ENCODE data around the gene HACL1. TPM values are rescaled to one million over a fixed set of nuclear protein-coding genes. Genes with fewer than 3 reads are reported as not detected.

HACL1 gene
- total and polyA plus RNA-seq, 2 donors from 2014 or later, result 25.3 to 27.1 TPM

GRCh38 chr3:15513810-15514662 lies 87.3 kb downstream of the HACL1 start:
- no peak overlapping the region for H3K4me3 ChIP-seq (ENCODE audit: low read length in 3 of 3)
- H3K36me3 ChIP-seq (ENCODE audit: control insufficient read depth in 2 of 3, insufficient read depth in 3 of 3, low read length in 3 of 3), result no peaks in the 10 kb centered on the region
- H3K9me3 ChIP-seq (ENCODE audit: control insufficient read depth in 2 of 3, insufficient read depth in 1 of 3, low read length in 3 of 3), result no peaks in the 10 kb centered on the region
- no peaks in the 10 kb centered on the region for H3K27me3 ChIP-seq (ENCODE audit: control insufficient read depth, insufficient read depth, low read length)
- H3K9ac ChIP-seq (ENCODE audit: low read length in 3 of 3), result no peak overlapping the region
- FAIRE-seq, result no peak
- DNase-seq, result peak in 1 of 5 donors; percentile 33
- intact Hi-C loops (cut with DNase I), result no loop called here
- no peak for TF ChIP-seq CTCF (IDR thresholded peaks at IDR 0.05; ENCODE audit: borderline replicate concordance, extremely low read depth, insufficient read depth)
- no peak overlapping the region for H3K27ac ChIP-seq (ENCODE audit: low read depth in 2 of 2, low read length in 2 of 2)
- H3K4me1 ChIP-seq (ENCODE audit: control insufficient read depth in 2 of 3, insufficient read depth in 2 of 3, low read depth in 1 of 3, low read length in 3 of 3), result no peaks in the 10 kb centered on the region

DNA sequence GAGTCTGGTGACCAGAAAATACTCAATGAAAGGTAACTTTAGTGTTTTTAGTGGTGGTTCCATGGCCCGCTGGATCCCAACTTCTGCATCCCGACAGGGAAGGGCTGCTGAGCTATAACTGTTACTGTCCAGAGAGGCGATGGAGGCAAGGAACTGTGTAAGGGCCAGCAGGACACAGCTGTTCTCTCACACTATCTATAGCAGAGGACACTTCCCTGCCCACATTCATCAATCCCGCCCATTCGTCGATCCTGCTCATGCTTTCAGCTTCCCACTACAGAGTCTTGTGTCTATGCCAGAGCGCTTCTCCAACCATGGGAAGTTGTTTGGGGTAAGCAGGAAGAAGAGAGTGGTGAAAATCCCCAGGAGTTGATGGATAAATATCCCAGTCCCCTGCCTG lies 88.3 kb downstream of the HACL1 start:
- DNase-seq (peak in 1 of 5 donors; percentile 42), FAIRE-seq (no peak)
- Histone ChIP-seq H3K9me3 (ENCODE audit: control insufficient read depth in 2 of 3, insufficient read depth in 1 of 3, low read length in 3 of 3) (no peaks in the 10 kb centered on the region), H3K4me3 (ENCODE audit: low read length in 3 of 3) (no peak overlapping the region), H3K27me3 (ENCODE audit: control insufficient read depth, insufficient read depth, low read length) (no peaks in the 10 kb centered on the region), H3K9ac (ENCODE audit: low read length in 3 of 3) (no peak overlapping the region), H3K36me3 (ENCODE audit: control insufficient read depth in 2 of 3, insufficient read depth in 3 of 3, low read length in 3 of 3) (no peaks in the 10 kb centered on the region), H3K4me1 (ENCODE audit: control insufficient read depth in 2 of 3, insufficient read depth in 2 of 3, low read depth in 1 of 3, low read length in 3 of 3) (no peaks in the 10 kb centered on the region), H3K27ac (ENCODE audit: low read depth in 2 of 2, low read length in 2 of 2) (no peak overlapping the region)
- intact Hi-C loops (cut with DNase I), result no loop called here
- TF ChIP-seq CTCF (IDR thresholded peaks at IDR 0.05; ENCODE audit: borderline replicate concordance, extremely low read depth, insufficient read depth), result no peak

- no peaks in the 10 kb centered on the region for H3K27me3 ChIP-seq (ENCODE audit: control insufficient read depth, insufficient read depth, low read length)
- DNase-seq, result peak in 3 of 5 donors; percentile 75 to 84 (median 77)
- no peaks in the 10 kb centered on the region for H3K9me3 ChIP-seq (ENCODE audit: control insufficient read depth in 2 of 3, insufficient read depth in 1 of 3, low read length in 3 of 3)
- H3K27ac ChIP-seq (ENCODE audit: low read depth in 2 of 2, low read length in 2 of 2), result no peak overlapping the region
- H3K4me1 ChIP-seq (ENCODE audit: control insufficient read depth in 2 of 3, insufficient read depth in 2 of 3, low read depth in 1 of 3, low read length in 3 of 3), result no peaks in the 10 kb centered on the region
- H3K4me3 ChIP-seq (ENCODE audit: low read length in 3 of 3), result no peak overlapping the region
- FAIRE-seq, result no peak
- no peak for TF ChIP-seq CTCF (IDR thresholded peaks at IDR 0.05; ENCODE audit: borderline replicate concordance, extremely low read depth, insufficient read depth)
- intact Hi-C loops (cut with DNase I), result no loop called here
- no peaks in the 10 kb centered on the region for H3K36me3 ChIP-seq (ENCODE audit: control insufficient read depth in 2 of 3, insufficient read depth in 3 of 3, low read length in 3 of 3)
- H3K9ac ChIP-seq (ENCODE audit: low read length in 3 of 3), result no peak overlapping the region
Measured at GRCh38 chr3:15512166-15512565, 89.2 kb downstream of the HACL1 start.
